Measurements from ENCODE around the gene MYOZ2.
"Not testable (repeated sequence)": the region's sequence is repeated elsewhere in the genome, so short reads cannot be mapped to it uniquely, and the experiment has no call there.

MYOZ2 gene

DNA sequence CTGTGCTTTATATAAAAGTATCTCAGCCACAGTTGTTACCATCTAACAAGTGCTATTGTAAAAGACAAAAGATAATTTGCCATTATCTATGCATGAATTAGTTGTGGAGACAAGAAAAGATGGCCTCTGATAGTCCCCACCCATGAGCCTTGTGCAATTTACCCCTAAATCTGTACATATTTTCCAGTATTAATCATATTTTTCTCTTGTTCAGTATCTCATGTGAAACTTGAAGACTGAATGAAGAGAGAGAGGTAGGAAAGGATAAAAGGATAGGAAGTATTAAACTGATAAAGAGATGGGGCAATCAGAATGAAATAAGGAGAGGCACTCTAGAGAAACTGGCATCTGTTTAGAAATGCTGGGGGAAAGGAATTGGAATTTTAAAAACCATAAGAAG lies 3.7 kb downstream of the MYOZ2 start:
- no peaks in the 10 kb centered on the region for H3K4me1 ChIP-seq
- H3K4me3 ChIP-seq (ENCODE audit: low read depth, low read length), result no peak overlapping the region
- H2AFZ ChIP-seq, result no peak overlapping the region
- H3K36me3 ChIP-seq (ENCODE audit: control insufficient read depth, insufficient read depth, low read length), result no peaks in the 10 kb centered on the region
- H3K9ac ChIP-seq, result no peak overlapping the region
- no peaks in the 10 kb centered on the region for H3K79me2 ChIP-seq
- no peaks in the 10 kb centered on the region for H3K27me3 ChIP-seq (ENCODE audit: control insufficient read depth, insufficient read depth, low read length)
- H3K4me2 ChIP-seq (ENCODE audit: low read length), result no peak overlapping the region
- H3K27ac ChIP-seq, result no peak overlapping the region
- TF ChIP-seq, protein P1, sequence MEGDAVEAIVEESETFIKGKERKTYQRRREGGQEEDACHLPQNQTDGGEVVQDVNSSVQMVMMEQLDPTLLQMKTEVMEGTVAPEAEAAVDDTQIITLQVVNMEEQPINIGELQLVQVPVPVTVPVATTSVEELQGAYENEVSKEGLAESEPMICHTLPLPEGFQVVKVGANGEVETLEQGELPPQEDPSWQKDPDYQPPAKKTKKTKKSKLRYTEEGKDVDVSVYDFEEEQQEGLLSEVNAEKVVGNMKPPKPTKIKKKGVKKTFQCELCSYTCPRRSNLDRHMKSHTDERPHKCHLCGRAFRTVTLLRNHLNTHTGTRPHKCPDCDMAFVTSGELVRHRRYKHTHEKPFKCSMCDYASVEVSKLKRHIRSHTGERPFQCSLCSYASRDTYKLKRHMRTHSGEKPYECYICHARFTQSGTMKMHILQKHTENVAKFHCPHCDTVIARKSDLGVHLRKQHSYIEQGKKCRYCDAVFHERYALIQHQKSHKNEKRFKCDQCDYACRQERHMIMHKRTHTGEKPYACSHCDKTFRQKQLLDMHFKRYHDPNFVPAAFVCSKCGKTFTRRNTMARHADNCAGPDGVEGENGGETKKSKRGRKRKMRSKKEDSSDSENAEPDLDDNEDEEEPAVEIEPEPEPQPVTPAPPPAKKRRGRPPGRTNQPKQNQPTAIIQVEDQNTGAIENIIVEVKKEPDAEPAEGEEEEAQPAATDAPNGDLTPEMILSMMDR (IDR thresholded peaks at IDR 0.05), result no peak
- H3K9me3 ChIP-seq (ENCODE audit: control insufficient read depth, low read length), result no peaks in the 10 kb centered on the region

DNA sequence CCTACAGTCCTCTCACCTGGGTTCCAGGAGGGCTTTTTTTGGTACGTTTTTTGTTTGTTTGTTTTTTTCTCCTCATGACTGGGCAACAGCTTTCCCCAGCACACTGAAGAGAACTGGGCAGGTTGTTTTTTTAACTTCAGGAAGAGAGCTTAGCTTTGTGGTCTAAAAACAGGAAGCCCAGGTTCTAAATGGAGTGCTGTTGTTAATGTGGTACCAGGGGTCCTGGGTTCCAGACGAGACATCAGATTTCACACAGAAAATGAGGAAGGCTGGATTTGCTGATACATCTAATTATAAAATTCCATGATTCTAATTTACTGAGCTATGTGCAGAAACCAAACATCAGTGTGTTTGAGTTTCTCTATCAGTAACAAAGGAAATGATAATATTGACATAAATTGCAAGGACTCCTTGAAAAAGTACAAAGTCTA lies 4.2 kb downstream of the MYOZ2 start:
- TF ChIP-seq, protein P1 (IDR thresholded peaks at IDR 0.05), result no peak
- Histone ChIP-seq H3K4me3 (ENCODE audit: low read depth, low read length) (no peak overlapping the region), H3K36me3 (ENCODE audit: control insufficient read depth, insufficient read depth, low read length) (no peaks in the 10 kb centered on the region), H3K4me1 (no peaks in the 10 kb centered on the region), H2AFZ (no peak overlapping the region), H3K79me2 (no peaks in the 10 kb centered on the region), H3K27me3 (ENCODE audit: control insufficient read depth, insufficient read depth, low read length) (no peaks in the 10 kb centered on the region), H3K9me3 (ENCODE audit: control insufficient read depth, low read length) (no peaks in the 10 kb centered on the region), H3K9ac (no peak overlapping the region), H3K4me2 (ENCODE audit: low read length) (no peak overlapping the region), H3K27ac (no peak overlapping the region)

DNA sequence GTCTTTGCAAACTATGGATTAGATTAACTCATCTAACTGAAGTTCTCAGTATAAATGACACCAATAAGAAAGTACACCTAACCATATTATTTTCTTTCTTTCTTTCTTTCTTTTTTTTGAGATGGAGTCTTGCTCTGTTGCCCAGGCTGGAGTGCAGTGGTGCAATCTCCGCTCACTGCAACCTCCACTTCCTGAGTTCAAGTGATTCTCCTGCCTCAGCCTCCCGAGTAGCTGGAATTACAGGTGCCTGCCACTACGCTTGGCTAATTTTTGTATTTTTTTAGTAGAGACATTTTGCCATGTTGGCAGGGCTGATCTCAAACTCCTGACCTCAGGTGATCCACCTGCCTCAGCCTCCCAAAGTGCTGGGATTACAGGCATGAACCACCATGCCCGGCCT lies 5.7 kb downstream of the MYOZ2 start:
- H3K27ac ChIP-seq, result not testable (repeated sequence)

DNA sequence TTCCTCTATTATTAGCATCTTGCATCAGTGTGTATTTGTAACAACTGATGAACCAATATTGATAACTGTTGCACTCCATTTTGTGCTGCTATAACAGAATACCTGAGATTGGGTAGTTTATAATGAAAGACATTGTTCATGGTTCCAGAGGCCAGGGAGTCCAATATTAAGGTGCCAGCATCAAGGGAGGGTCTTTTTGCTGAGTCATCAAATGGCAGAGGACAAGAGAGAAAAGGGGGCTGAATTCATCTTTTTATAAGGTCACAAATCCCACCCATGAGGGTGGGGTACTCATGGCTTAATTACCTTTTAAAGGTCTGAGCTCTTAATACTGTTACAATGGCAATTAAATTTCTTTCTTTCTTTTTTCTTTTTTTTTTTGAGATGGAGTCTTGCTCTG lies 7.2 kb downstream of the MYOZ2 start:
- Histone ChIP-seq H3K9me3 (ENCODE audit: control insufficient read depth, low read length) (no peaks in the 10 kb centered on the region), H3K27me3 (ENCODE audit: control insufficient read depth, insufficient read depth, low read length) (no peaks in the 10 kb centered on the region), H3K4me3 (ENCODE audit: low read depth, low read length) (no peak overlapping the region), H3K9ac (no peak overlapping the region), H3K79me2 (no peaks in the 10 kb centered on the region), H3K4me2 (ENCODE audit: low read length) (no peak overlapping the region), H2AFZ (no peak overlapping the region), H3K36me3 (ENCODE audit: control insufficient read depth, insufficient read depth, low read length) (no peaks in the 10 kb centered on the region), H3K4me1 (no peaks in the 10 kb centered on the region), H3K27ac (no peak overlapping the region)
- TF ChIP-seq, protein P1 (IDR thresholded peaks at IDR 0.05), result no peak

More for the DNA sequence above, 5.7 kb downstream of the MYOZ2 start:
- not testable (repeated sequence) for H3K9ac ChIP-seq; H3K9me3 ChIP-seq (ENCODE audit: control insufficient read depth, low read length); H3K4me2 ChIP-seq (ENCODE audit: low read length); H3K36me3 ChIP-seq (ENCODE audit: control insufficient read depth, insufficient read depth, low read length); H3K79me2 ChIP-seq; H3K4me3 ChIP-seq (ENCODE audit: low read depth, low read length); H2AFZ ChIP-seq; H3K4me1 ChIP-seq; H3K27me3 ChIP-seq (ENCODE audit: control insufficient read depth, insufficient read depth, low read length)

DNA sequence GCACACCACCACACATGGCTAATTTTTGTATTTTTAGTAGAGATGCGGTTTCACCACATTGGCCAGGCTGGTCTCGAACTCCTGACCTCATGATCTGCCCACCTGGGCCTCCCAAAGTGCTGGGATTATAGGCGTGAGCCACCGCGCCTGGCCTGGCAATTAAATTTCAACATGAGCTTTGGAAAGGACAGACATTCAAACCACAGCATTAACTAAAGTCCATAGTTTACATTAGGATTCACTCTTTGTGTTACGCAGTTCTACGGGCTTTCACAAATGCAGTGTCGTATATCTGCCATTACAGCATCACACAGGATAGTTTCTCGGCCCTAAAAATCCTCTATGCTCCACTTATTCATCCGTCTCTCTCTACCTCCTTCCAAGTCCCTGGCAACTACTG lies 7.7 kb downstream of the MYOZ2 start:
- not testable (repeated sequence) for H3K9me3 ChIP-seq (ENCODE audit: control insufficient read depth, low read length); H3K9ac ChIP-seq; H3K27me3 ChIP-seq (ENCODE audit: control insufficient read depth, insufficient read depth, low read length); H3K4me3 ChIP-seq (ENCODE audit: low read depth, low read length); H3K27ac ChIP-seq; H3K79me2 ChIP-seq; H3K36me3 ChIP-seq (ENCODE audit: control insufficient read depth, insufficient read depth, low read length); H2AFZ ChIP-seq; H3K4me1 ChIP-seq; H3K4me2 ChIP-seq (ENCODE audit: low read length)

DNA sequence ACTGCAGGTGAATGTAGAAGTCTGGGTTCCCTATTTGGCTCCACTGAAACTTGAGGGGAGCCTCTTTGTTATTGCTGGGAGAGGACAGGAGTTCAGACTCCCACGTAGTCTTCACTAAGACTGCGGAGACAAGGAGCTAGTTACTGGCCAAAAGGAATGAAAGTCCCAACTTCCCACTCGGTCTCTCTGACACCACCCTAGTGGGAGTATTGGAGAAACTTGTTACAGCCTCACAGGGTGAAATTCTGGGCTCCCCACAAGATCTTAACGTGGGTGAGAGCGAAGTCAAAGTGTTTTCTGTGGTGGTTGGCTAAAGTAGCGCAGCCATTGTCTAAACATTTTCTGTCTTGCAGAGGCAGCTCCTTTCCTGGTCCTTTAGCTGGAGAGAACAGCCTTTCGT lies 13.5 kb downstream of the MYOZ2 start:
- no peak overlapping the region for H3K9ac ChIP-seq
- H3K36me3 ChIP-seq (ENCODE audit: control insufficient read depth, insufficient read depth, low read length), result no peaks in the 10 kb centered on the region
- H3K4me1 ChIP-seq, result no peaks in the 10 kb centered on the region
- TF ChIP-seq, protein P1 (IDR thresholded peaks at IDR 0.05), result no peak
- no peak overlapping the region for H3K4me3 ChIP-seq (ENCODE audit: low read depth, low read length)
- no peaks in the 10 kb centered on the region for H3K27me3 ChIP-seq (ENCODE audit: control insufficient read depth, insufficient read depth, low read length)
- no peaks in the 10 kb centered on the region for H3K9me3 ChIP-seq (ENCODE audit: control insufficient read depth, low read length)
- no peak overlapping the region for H2AFZ ChIP-seq
- no peaks in the 10 kb centered on the region for H3K79me2 ChIP-seq
- H3K27ac ChIP-seq, result no peak overlapping the region
- no peak overlapping the region for H3K4me2 ChIP-seq (ENCODE audit: low read length)

Data from parathyroid adenoma (tissue), 2 donors.